WTC11 (cell line): ENCODE measurements around the gene RELCH. TPM values are rescaled to one million over a fixed set of nuclear protein-coding genes. Genes with fewer than 3 reads are reported as not detected.

Experiments
- ATAC-seq: fragments of 200-7000 bp; cut with Tn5 transposase; 2 replicates; pipeline ENCODE4 v1.10.0; 2021; ENCODE audit warnings: mild to moderate bottlenecking, moderate library complexity
- CTCF ChIA-PET: fragments of 300-600 bp; sonication (Branson Sonifier 250); formaldehyde crosslinking; loops from one replicate; lab custom pipeline; 2021; ENCODE audit warnings: antibody characterized with exemption; lab: Charles Lee
- POLR2A ChIA-PET: fragments of 350-600 bp; sonication (Branson Sonifier 250); formaldehyde crosslinking; loops from one replicate; lab custom pipeline; 2021; ENCODE audit warnings: antibody characterized with exemption; lab: Charles Lee
- DNase-seq: peaks from one replicate; pipeline ENCODE4 v3.0.0; 2021; ENCODE audit warnings: low spot score
- H3K27ac Mint-ChIP-seq: 2 replicates; pipeline ENCODE4 v1.8.0; 2021; ENCODE audit warnings: mixed read lengths
- H3K27me3 Mint-ChIP-seq: 2 replicates; pipeline ENCODE4 v1.8.0; 2021; ENCODE audit warnings: low read depth, mild to moderate bottlenecking, moderate library complexity, mixed read lengths
- H3K36me3 Mint-ChIP-seq: 2 replicates; pipeline ENCODE4 v1.8.0; 2021; ENCODE audit warnings: mixed read lengths
- H3K4me1 Mint-ChIP-seq: 2 replicates; pipeline ENCODE4 v1.8.0; 2022; ENCODE audit warnings: mixed read lengths
- H3K4me3 Mint-ChIP-seq: 2 replicates; pipeline ENCODE4 v1.8.0; 2021; ENCODE audit warnings: mild to moderate bottlenecking, moderate library complexity, mixed read lengths
- H3K9me3 Mint-ChIP-seq: 2 replicates; pipeline ENCODE4 v1.8.0; 2021; ENCODE audit warnings: mixed read lengths
- ARID4B ChIP-seq: sonication (generic); formaldehyde crosslinking; IDR thresholded peaks from 2 replicates; pipeline ENCODE4 v1.8.0; 2023; ENCODE audit warnings: missing genetic modification reagents, mild to moderate bottlenecking, borderline replicate concordance
- ATF2 ChIP-seq: sonication (generic); formaldehyde crosslinking; IDR thresholded peaks from 2 replicates; pipeline ENCODE4 v1.8.1; 2022; ENCODE audit warnings: low read depth, missing genetic modification reagents, borderline replicate concordance
- CDX4 ChIP-seq: fragments of 250-450 bp; sonication (Bioruptor Pico); IDR thresholded peaks from 2 replicates; pipeline ENCODE4 v1.9.0; 2021; ENCODE audit warnings: moderate library complexity, mild to moderate bottlenecking, inconsistent platforms, borderline replicate concordance
- CTCF ChIP-seq: fragments of 200-600 bp; IDR thresholded peaks from 2 replicates; pipeline ENCODE4 v1.8.0; 2022; ENCODE audit warnings: antibody characterized with exemption
- E2F1 ChIP-seq: sonication (generic); formaldehyde crosslinking; IDR thresholded peaks from 2 replicates; pipeline ENCODE4 v1.8.0; 2022; ENCODE audit warnings: mild to moderate bottlenecking, missing genetic modification reagents
- ELF4 ChIP-seq: sonication (generic); formaldehyde crosslinking; IDR thresholded peaks from 2 replicates; pipeline ENCODE4 v1.8.1; 2022; ENCODE audit warnings: low read depth, mild to moderate bottlenecking, moderate library complexity, missing genetic modification reagents
- GTF2I ChIP-seq: fragments of 250-450 bp; sonication (Bioruptor Pico); conservative IDR thresholded peaks from 2 replicates; pipeline ENCODE4 v1.4.0; 2021; ENCODE audit warnings: mild to moderate bottlenecking
- HMGA2 ChIP-seq: fragments of 250-450 bp; sonication (Bioruptor Pico); IDR thresholded peaks from 2 replicates; pipeline ENCODE4 v1.4.0; 2021; ENCODE audit warnings: mild to moderate bottlenecking, moderate library complexity
- IRF1 ChIP-seq: sonication (generic); formaldehyde crosslinking; IDR thresholded peaks from 2 replicates; pipeline ENCODE4 v1.8.0; 2023; ENCODE audit warnings: missing genetic modification reagents
- MXD4 ChIP-seq: fragments of 250-450 bp; sonication (Bioruptor Pico); IDR thresholded peaks from 2 replicates; pipeline ENCODE4 v1.8.0; 2021; ENCODE audit warnings: mild to moderate bottlenecking, moderate library complexity, borderline replicate concordance
- ZSCAN18 ChIP-seq: fragments of 250-450 bp; sonication (Bioruptor Pico); IDR thresholded peaks from 2 replicates; pipeline ENCODE4 v2.1.2; 2022; ENCODE audit warnings: mild to moderate bottlenecking, moderate library complexity
- total RNA-seq: library from RNA; stranded (reverse); gene quantifications from 3 replicates; pipeline ENCODE4 v1.2.3, GENCODE V29; 2021

RELCH gene
- total RNA-seq, 1 experiment from 2014 or later, result 30.2 TPM

- TF ChIP-seq ARID4B (CRISPR knock-in tag), result no peak; the same call in 1 of the 2 replicates
- TF ChIP-seq MXD4 (CRISPR knock-in tag), result no peak
- TF ChIP-seq ELF4, result 0 out of 2 replicates have a peak, but pooled peaks have one; percentile 3
- no peak for TF ChIP-seq IRF1
- no peak for TF ChIP-seq E2F1 (CRISPR knock-in tag)
- no peak for TF ChIP-seq HMGA2 (CRISPR knock-in tag)
- TF ChIP-seq ATF2 (CRISPR knock-in tag), result no peak
These were observed 772 bp downstream of the RELCH start (continued) for GRCh38 chr18:62187543-62188510.

- no peak for DNase-seq
- no peak for TF ChIP-seq CDX4
- TF ChIP-seq, all 79 proteins: peak for 0
- no peak for ATAC-seq
- Mint-ChIP-seq H3K4me1 (peaks cover 38% of the 10 kb centered on the region), H3K27me3 (no peaks in the 10 kb centered on the region), H3K36me3 (peaks cover 13% of the 10 kb centered on the region; the same call in 1 of the 2 replicates), H3K4me3 (peak overlapping the region; percentile 100), H3K9me3 (peaks cover 5% of the 10 kb centered on the region), H3K27ac (no peak overlapping the region; the same call in 1 of the 2 replicates)
- CTCF ChIA-PET, result interaction anchor here (0.6 kb wide), 1 partner anchor 793 kb away, joined by 3 read pairs; no protein-coding TSS in a partner anchor
- POLR2A ChIA-PET, result interaction anchor here (0.9 kb wide), 1 partner anchor 25 kb away, joined by 4 read pairs; no protein-coding TSS in a partner anchor
These were observed 2.2 kb downstream of the RELCH start for GRCh38 chr18:62189208-62189607.

- H3K27me3 Mint-ChIP-seq, result no peaks in the 10 kb centered on the region
- peaks cover 9% of the 10 kb centered on the region; the same call in 1 of the 2 replicates for H3K36me3 Mint-ChIP-seq
- DNase-seq (peak; percentile 23), ATAC-seq (no peak)
- no peak overlapping the region for H3K4me3 Mint-ChIP-seq
- ChIA-PET POLR2A (no interaction called here), CTCF (interaction anchor here (1.3 to 2.0 kb wide), 3 partner anchors 9 kb away, joined by 3 to 5 read pairs (median 5); partner anchors contain the start of genes PIGN and RELCH)
- 0 out of 2 replicates have a peak, but pooled peaks have one; percentile 35 for TF ChIP-seq GTF2I (CRISPR knock-in tag)
- no peak for TF ChIP-seq ZSCAN18 (CRISPR knock-in tag)
- peak; percentile 60 for TF ChIP-seq CTCF
- peaks cover 8% of the 10 kb centered on the region for H3K4me1 Mint-ChIP-seq
- no peak overlapping the region for H3K27ac Mint-ChIP-seq
- peaks cover 5% of the 10 kb centered on the region for H3K9me3 Mint-ChIP-seq
These were observed 9.0 kb downstream of the RELCH start for GRCh38 chr18:62196079-62196478.
